Erythroblast (primary cell): ENCODE measurements around the gene ADAMTS2.

Source experiments
- DNase-seq, 2 experiments: peaks; one replicate each; lab custom pipeline; 2025; lab: John Stamatoyannopoulos, UW
- GATA1 ChIP-seq: IDR thresholded peaks from 2 replicates; pipeline ENCODE4 v1.6.1; 2011; ENCODE audit warnings: low read depth, mild to moderate bottlenecking, control low read depth, low read length, moderate library complexity
- POLR2A ChIP-seq: IDR thresholded peaks from 2 replicates; pipeline ENCODE4 v1.6.1; 2011; ENCODE audit warnings: mild to moderate bottlenecking, low read length

The ADAMTS2 gene

DNA sequence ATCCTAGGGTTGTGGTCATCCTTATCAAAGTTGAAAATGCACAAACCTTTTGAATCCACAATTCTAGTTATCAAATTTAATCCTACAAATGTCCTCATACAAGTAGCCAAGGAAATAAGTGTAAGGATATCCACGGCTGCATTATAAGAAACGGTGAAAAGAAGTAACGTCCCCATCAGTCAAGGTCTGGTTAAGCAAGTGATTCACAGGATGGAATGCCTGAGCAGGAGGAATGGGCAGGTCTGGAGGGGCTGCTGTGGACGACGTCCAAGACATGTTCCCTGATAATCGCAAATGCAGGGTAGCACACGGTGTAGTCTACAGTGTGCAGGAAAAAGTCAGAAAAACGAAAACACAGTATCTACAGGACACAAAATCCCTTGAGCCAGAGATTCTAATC, 118.6 kb downstream of the ADAMTS2 start:
- TF ChIP-seq POLR2A (no peak), GATA1 (no peak)
- DNase-seq: no peak

GRCh38 chr5:179225387-179225786, 119.9 kb downstream of the ADAMTS2 start:
- no peak for DNase-seq
- TF ChIP-seq POLR2A (no peak), GATA1 (no peak)

GRCh38 chr5:179224741-179225140, 120.5 kb downstream of the ADAMTS2 start:
- TF ChIP-seq POLR2A: no peak
- no peak for TF ChIP-seq GATA1

GRCh38 chr5:179223961-179224360, 121.3 kb downstream of the ADAMTS2 start:
- TF ChIP-seq POLR2A (no peak), GATA1 (no peak)
- no peak for DNase-seq

More at GRCh38 chr5:179224741-179225140, 120.5 kb downstream of the ADAMTS2 start:
- no peak for DNase-seq

DNA sequence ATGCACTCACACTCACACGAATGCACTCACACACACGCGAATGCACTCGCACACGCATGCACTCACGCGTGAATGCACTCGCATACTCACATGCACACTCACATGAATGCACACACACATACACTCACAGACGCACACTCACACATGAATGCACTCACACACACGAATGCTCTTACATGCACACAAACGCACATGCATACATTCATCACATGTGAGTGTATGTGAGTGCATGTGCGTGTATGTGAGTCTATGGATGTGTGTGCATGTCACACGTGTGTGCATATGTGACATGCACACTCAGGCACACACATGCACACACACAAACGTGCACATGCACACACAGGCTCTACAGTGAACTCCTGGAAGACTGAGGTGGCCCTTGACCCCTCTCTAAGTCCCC, 121.7 kb downstream of the ADAMTS2 start:
- no peak for DNase-seq
- no peak for TF ChIP-seq GATA1

DNA sequence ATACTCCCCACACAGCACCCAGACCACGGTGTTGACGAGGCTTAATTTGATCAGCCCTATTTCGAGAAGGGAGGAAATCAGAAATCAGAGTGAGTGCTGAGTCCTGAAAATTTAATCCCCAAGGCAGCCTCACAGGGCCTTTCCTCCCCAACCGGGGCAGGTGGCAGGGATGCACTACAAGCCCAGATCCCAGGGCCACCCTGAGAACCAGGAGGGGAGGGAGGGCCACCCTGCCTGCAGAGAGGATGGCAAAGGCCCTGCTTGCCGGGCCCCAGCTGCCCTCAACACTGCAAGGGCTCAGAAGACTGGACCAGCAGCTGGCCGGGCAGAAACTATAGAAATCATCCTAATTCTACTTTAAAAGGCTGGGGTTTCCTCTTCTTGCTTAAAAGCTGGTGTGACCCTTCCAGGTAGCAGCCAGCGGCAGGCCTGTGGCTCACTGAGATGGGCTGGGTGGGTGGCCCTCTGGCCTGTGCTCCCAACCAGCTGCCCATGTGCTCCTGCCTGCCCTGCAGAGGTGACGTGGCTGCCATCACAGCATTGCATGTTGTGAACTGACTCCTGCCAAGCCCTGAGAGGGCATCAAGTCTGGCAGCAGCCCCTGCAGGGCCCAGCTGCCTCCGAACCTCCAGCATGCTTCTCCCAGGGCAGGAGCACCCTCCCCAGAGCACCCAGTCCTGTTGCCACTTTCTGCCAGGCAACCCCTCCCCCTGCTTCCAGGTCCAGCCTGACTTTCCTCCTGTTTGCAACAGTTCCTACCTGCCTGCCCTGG, 122.8 kb downstream of the ADAMTS2 start:
- TF ChIP-seq GATA1 (no peak), POLR2A (no peak)
- no peak for DNase-seq

GRCh38 chr5:179221877-179222220, 123.4 kb downstream of the ADAMTS2 start:
- no peak for DNase-seq
- TF ChIP-seq POLR2A (no peak), GATA1 (no peak)

DNA sequence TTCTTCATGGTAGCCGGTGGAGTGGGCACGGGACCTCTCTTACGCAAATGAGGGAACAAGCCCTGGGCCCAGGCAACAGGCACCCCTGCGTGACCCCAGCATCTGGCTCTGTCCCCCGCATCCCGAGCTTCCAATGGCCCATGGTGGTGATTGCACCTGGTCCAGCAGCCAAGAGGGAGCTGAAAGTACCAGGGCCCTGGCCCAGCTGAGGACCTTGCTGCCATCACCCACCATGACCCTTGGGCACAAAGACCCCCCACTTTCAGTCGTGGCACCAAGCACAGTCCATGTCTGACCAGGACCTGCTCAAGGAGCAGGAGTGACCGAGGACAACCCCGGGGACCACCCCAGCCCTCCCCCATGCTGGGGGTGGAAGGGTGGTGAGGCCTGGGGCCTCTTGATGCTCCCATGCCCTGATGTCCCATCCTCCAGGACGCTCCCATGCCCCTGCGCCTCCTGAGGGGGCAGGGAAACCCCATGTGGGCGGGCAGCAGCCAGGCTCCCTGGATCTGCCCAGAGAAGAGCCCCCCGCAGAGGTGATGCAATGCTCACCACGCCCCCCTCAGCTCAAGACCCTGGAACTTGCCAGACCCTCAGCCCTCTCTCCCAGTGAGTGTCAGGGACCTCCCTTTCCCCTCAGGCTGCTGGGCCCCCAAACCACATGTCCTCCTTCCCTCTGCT, 123.9 kb downstream of the ADAMTS2 start:
- TF ChIP-seq POLR2A (no peak), GATA1 (no peak)
- DNase-seq: no peak

DNA sequence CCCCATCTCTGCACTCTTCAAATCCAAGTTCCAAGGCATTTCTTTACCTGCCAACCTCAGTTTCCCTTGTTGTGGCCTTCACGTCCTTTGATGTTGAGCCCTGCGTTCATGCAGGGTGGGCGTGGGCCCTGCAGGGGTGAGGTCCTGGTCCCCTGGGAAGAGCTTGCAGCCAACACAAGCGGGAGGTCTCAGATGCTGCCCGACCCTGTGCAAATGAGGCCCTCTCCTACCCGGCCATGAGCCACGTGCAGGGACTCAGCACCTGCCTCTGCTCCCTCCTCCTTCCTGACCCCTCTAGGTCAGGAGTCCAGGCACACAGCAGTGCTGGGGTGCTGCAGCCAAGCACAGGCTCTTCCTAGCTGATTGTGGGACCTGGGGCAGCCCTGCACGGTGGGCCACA, 124.5 kb downstream of the ADAMTS2 start:
- no peak for TF ChIP-seq POLR2A
- TF ChIP-seq GATA1: no peak
- no peak for DNase-seq

DNA sequence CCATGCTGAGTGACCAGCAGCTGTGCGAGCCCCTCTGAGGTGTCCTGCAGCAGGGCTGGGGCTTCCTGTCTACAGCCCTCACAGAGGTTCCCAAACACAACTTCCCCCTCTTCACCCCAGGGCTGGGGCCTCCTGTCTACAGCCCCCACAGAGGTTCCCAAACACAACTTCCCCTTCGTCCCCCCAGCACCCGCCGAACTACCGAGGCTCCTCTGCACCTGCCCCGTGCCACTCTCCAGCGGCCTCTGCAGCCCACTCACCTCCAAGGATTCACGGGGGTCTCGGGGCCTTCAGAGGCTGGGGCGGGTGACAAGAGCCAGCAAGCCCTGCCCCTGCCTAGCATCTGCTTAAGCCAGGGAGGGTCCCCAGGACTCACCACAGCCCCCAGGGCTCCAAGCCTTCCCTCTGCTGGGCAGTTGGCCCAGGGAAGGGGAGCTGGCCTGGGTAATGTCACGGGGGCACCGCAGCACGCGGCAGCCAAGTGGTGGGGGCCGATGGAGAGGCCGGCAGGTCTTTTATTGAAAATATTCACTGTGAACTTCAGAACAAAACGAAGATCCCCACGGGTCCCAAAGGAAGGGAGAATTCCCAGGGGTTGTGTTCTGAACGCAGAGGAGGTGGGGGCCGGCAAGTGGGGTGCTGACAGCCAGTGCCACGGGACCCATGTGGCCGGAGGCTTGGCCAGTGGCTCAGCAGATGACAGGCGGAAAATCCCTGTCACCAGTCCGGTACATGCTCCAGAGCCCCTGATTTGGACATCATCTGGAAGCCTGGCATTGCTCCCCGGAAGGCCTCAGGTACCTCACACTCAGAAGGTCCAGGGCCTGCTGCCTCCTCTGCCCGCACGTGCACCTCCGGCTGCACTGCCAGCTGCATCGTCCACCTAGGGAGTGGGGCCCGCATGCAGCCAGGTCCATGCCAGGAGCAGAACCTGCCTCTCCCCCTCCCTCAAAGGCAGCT, 125.3 kb downstream of the ADAMTS2 start:
- no peak for TF ChIP-seq GATA1
- TF ChIP-seq POLR2A: no peak
- no peak for DNase-seq

DNA sequence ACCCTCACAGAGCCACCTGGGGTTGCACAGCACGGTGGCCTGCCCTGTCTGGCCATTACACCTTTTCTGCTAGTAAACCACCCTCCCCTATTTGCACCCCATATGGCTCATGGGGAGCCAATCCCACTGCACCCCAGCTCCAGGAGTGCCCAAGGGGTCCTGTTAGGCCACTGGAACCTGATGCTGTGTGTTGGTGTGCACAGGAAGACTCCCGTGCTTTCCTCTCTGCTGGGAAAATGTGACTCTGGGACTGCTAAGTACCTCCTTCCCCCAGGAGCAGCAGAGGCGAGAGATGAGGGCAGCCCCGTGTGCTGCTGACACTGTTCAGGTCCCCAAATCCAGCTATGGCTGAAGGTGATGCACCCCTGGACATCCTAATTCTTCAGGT, 126.3 kb downstream of the ADAMTS2 start:
- TF ChIP-seq GATA1 (no peak), POLR2A (no peak)
- DNase-seq: no peak

GRCh38 chr5:179217956-179218942, 127.0 kb downstream of the ADAMTS2 start:
- no peak for DNase-seq
- TF ChIP-seq POLR2A (no peak), GATA1 (no peak)
